ENCODE measurements around the gene DNAAF1.
A peak's percentile ranks its signal among the peaks of the same experiment; 100 is the strongest.
"Not testable (repeated sequence)": the region's sequence is repeated elsewhere in the genome, so short reads cannot be mapped to it uniquely, and the experiment has no call there.

DNAAF1 gene

DNA sequence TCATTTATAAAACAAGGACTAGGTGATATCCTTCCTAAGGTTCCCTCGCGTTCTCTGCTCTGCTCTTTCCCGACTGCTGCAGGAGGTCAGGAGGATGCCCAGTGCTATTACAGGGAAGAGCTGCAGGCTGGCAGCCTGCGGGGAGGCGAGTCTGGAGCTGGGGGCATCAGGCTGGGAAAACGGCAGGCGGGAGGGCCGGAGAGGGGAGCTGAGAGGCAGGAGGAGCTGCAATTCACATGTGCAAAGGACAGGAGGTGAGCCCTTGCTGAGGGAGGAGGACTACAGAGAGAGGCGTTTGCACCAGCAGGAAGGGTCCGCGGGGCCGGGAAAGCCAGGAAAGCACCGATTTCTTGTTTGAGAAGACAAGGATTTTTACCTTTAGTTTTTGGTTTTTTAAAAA lies 54.0 kb downstream of the DNAAF1 start:
- DNase-seq (ENCODE audit: low read depth) = no peak
- TF ChIP-seq, protein P1, sequence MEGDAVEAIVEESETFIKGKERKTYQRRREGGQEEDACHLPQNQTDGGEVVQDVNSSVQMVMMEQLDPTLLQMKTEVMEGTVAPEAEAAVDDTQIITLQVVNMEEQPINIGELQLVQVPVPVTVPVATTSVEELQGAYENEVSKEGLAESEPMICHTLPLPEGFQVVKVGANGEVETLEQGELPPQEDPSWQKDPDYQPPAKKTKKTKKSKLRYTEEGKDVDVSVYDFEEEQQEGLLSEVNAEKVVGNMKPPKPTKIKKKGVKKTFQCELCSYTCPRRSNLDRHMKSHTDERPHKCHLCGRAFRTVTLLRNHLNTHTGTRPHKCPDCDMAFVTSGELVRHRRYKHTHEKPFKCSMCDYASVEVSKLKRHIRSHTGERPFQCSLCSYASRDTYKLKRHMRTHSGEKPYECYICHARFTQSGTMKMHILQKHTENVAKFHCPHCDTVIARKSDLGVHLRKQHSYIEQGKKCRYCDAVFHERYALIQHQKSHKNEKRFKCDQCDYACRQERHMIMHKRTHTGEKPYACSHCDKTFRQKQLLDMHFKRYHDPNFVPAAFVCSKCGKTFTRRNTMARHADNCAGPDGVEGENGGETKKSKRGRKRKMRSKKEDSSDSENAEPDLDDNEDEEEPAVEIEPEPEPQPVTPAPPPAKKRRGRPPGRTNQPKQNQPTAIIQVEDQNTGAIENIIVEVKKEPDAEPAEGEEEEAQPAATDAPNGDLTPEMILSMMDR (conservative IDR thresholded peaks at IDR 0.05; ENCODE audit: low read length) = no peak
- no peak overlapping the region for H3K4me3 ChIP-seq (ENCODE audit: low read length)

DNA sequence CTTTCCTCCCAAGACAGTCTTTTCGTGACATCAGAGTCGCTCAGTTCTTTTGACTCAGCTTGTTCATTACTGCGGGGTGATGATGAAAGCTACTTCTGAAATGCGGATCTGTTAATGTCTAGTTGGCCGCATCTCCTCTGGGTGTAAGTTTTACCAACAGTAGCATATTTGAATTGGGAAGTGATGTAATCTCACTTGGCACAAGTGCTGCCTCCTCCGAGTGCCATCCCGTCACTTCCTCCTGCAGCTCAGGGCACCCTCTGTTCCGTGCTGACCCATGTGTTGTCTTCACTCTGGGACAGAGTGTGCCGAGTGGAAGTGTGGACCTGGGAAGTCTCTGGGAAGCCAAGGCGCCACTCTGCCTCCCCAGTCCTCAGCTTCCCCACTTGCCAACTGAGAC lies 54.8 kb downstream of the DNAAF1 start:
- TF ChIP-seq, protein P1 (conservative IDR thresholded peaks at IDR 0.05; ENCODE audit: low read length) = no peak
- DNase-seq (ENCODE audit: low read depth) = peak; percentile 56
- H3K4me3 ChIP-seq (ENCODE audit: low read length) = no peak overlapping the region

DNA sequence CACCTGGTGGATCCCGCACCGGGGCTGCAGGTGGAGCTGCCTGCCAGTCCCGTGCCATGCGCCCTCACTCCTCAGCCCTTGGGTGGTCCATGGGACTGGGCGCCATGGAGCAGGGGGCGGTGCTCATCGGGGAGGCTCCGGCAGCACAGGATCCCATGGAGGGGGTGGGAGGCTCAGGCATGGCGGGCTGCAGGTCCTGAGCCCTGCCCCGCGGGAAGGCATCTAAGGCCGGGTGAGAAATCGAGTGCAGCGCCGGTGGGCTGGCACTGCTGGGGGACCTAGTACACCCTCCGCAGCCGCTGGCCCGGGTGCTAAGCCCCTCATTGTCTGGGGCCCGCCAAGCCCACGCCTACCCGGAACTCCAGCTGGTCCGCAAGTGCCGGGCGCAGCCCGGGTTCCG lies 59.4 kb downstream of the DNAAF1 start:
- not testable (repeated sequence) for H3K4me3 ChIP-seq (ENCODE audit: low read length); DNase-seq (ENCODE audit: low read depth)

DNA sequence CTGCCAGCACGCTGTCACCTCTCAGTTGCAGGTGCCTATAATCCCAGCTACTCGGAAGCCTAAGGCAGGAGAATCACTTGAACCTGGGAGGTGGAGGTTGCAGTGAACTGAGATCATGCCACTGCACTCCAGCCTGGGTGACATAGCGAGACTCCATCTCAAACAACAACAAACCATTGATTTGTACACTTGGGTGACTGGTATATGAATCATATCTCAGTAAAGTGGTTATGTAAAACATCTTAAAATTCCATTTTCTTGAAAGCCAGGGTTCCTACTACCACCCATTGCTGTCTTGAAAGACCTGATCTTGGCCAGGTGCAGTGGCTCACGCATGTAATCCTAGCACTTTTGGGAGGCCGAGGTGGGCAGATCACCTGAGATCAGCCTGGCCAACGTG lies 60.0 kb downstream of the DNAAF1 start:
- DNase-seq (ENCODE audit: low read depth); H3K4me3 ChIP-seq (ENCODE audit: low read length): not testable (repeated sequence)

DNA sequence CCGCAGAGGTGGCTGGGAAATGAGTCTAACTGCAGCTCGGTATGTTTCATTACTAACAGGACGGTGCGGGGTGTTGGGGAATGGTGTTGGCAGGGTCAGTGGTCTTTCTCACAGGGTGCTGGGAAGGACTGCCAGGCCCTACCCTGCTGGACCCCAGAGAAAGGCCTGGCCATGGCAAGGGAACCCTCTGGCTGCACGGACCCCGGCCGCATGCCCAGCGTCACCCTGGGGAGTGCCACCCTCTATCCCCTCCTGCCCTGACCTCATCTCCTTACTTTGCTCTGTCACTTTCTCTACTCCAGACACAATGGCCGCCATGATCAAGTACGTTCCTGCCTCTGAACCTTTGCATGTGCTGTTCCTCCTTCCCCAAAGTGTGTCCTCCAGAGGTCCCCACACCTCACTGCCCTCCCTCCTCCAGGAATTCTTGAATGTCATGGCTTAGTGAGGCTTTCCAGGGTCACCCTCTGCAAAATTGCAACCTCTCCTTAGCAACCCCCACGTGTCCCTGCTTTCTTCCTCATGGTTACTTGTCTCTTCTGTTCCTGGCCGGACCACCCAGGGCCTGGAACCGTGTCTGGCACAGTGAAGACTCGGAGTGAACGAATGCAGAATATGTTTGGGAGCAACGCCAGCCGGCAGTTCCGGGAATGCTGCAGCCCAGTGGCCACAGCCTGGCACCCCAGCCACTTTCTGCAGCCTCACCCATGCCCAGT lies 61.0 kb downstream of the DNAAF1 start:
- DNase-seq (ENCODE audit: low read depth) = no peak
- no peak overlapping the region for H3K4me3 ChIP-seq (ENCODE audit: low read length)
- TF ChIP-seq, protein P1 (conservative IDR thresholded peaks at IDR 0.05; ENCODE audit: low read length) = no peak

DNA sequence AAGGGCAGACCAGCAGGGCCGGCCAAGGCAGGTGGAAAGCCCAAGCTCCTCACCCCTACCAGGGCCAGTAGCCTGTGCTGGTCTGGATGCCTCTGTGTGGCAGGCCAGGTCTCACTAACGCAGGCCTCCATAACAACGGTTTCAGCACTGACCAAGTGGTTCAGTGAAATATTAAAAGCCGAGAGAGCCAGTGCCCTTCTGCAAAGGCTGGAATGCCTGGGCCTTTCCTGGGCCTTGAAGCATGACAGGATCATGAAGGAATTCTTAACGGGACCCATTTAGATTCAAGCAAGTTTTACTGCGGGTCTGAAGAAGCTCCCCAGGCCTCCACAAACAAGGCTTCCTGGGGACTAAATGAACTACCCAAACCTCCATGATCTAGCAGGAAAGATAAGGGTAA lies 62.1 kb downstream of the DNAAF1 start:
- H3K4me3 ChIP-seq (ENCODE audit: low read length) = no peak overlapping the region
- TF ChIP-seq, protein P1 (conservative IDR thresholded peaks at IDR 0.05; ENCODE audit: low read length) = no peak
- no peak for DNase-seq (ENCODE audit: low read depth)

DNA sequence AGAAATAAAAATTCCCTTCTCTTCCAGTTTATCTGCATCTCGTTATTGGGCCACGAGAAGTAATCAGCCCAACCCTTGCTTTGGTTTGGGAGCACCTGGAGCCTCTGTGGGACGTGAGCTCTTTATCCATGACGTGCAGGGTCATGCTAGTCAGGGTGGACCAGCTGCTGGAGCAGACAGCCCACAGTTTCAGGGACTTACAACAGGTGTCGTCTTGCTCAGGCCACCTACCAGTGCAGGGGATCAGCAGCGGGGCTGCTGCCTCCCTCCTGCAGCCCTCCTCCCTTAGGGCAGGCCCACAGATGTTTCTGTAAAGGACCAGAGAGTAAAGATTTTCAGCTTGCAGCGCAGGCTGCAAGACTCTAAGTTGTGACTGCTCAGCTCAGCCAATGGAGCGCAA lies 62.8 kb downstream of the DNAAF1 start:
- no peak for DNase-seq (ENCODE audit: low read depth)
- TF ChIP-seq, protein P1 (conservative IDR thresholded peaks at IDR 0.05; ENCODE audit: low read length) = no peak
- no peak overlapping the region for H3K4me3 ChIP-seq (ENCODE audit: low read length)

DNA sequence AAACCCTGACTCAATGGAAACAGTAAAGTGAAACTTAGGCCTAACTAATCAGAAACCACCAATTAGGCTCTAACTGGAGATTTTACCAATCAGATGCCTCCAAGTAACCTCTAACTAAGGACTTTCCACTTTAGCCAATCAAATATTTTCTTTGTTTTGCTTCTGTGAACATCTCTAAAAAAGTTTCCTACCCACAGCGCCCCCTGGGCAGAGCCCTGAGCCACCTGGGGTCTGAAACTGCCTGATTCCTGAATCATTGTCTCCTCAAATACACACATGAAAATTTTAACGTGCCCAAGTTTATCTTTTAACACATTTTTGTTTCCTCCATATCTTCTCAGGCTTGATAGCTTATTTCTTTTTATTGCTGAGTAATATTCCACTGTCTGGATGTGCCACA lies 64.9 kb downstream of the DNAAF1 start:
- H3K4me3 ChIP-seq (ENCODE audit: low read length) = no peak overlapping the region
- DNase-seq (ENCODE audit: low read depth) = no peak
- TF ChIP-seq, protein P1 (conservative IDR thresholded peaks at IDR 0.05; ENCODE audit: low read length) = no peak
